HG02610 (cell line): Measurements from ENCODE around the gene PDE6D.
"Not testable (repeated sequence)": the region's sequence is repeated elsewhere in the genome, so short reads cannot be mapped to it uniquely, and the experiment has no call there.

Source experiments
- ATAC-seq: cut with Tn5 transposase; IDR thresholded peaks from one replicate; pipeline ENCODE4 v1.9.1; 2021; ENCODE audit warnings: mild to moderate bottlenecking, moderate library complexity; ENCODE audit not compliant: unreplicated experiment

The PDE6D gene

GRCh38 chr2:231780123-231780908 lies 766 bp downstream of the PDE6D start:
- ATAC-seq, result no peak

- peak; percentile 59 for ATAC-seq
Observed at GRCh38 chr2:231769170-231770136, 11.6 kb downstream of the PDE6D start.

- peak; percentile 40 for ATAC-seq
Observed at GRCh38 chr2:231765496-231765929, 15.6 kb downstream of the PDE6D start.

GRCh38 chr2:231764760-231765159 lies 16.3 kb downstream of the PDE6D start:
- ATAC-seq, result no peak

- no peak for ATAC-seq
Observed at GRCh38 chr2:231764124-231764523, 17.0 kb downstream of the PDE6D start.

- no peak for ATAC-seq
Observed at GRCh38 chr2:231761735-231762134, 19.3 kb downstream of the PDE6D start.

- ATAC-seq, result no peak
Observed at GRCh38 chr2:231752061-231752460, 29.0 kb downstream of the PDE6D start.

GRCh38 chr2:231751042-231751815 lies 29.9 kb downstream of the PDE6D start:
- no peak for ATAC-seq

GRCh38 chr2:231749016-231749415 lies 32.1 kb downstream of the PDE6D start:
- ATAC-seq, result not testable (repeated sequence)

- not testable (repeated sequence) for ATAC-seq
Observed at GRCh38 chr2:231748153-231748896, 32.8 kb downstream of the PDE6D start.

GRCh38 chr2:231745303-231746038 lies 35.6 kb downstream of the PDE6D start:
- no peak for ATAC-seq

GRCh38 chr2:231743376-231744116 lies 37.5 kb downstream of the PDE6D start:
- no peak for ATAC-seq

GRCh38 chr2:231737761-231738160 lies 43.3 kb downstream of the PDE6D start:
- no peak for ATAC-seq

GRCh38 chr2:231732604-231733003 lies 48.5 kb downstream of the PDE6D start:
- no peak for ATAC-seq

GRCh38 chr2:231727621-231728020 lies 53.5 kb downstream of the PDE6D start:
- no peak for ATAC-seq

GRCh38 chr2:231726276-231726675 lies 54.8 kb downstream of the PDE6D start:
- ATAC-seq, result no peak

- no peak for ATAC-seq
Observed at GRCh38 chr2:231725476-231725875, 55.6 kb downstream of the PDE6D start.

- no peak for ATAC-seq
Observed at GRCh38 chr2:231722721-231723307, 58.3 kb downstream of the PDE6D start.
